K562 treated with DMSO at 1 percent for 48 hours (cell line): Measurements from ENCODE around the gene MICAL2. TPM values are rescaled to one million over a fixed set of nuclear protein-coding genes. Genes with fewer than 3 reads are reported as not detected.

ENCODE experiments used
- total RNA-seq: library from RNA; unstranded; fragments of 300-600 nt; gene quantifications from 2 replicates; pipeline ENCODE4 v1.2.3, GENCODE V29; 2022; ENCODE audit warnings: low replicate concordance; ENCODE audit errors: extremely low read depth

Gene MICAL2
- total RNA-seq = not detected in 2 replicates

GRCh38 chr11:12110201-12110713 is at the start of gene MICAL2:
MICAL2 (plus strand) TSS chr11:12110590; CDS start chr11:12162156, 51,566 bp downstream.

Other genes with a start within 250 kb of the MICAL2 start
- gene DKK3, start 102.0 kb upstream of the MICAL2 start, total RNA-seq = not detected in 2 replicates